HG02588 (cell line): ENCODE measurements around the gene UBN2.
"Not testable (repeated sequence)": the region's sequence is repeated elsewhere in the genome, so short reads cannot be mapped to it uniquely, and the experiment has no call there.

Source experiments
- ATAC-seq: cut with Tn5 transposase; IDR thresholded peaks from one replicate; pipeline ENCODE4 v1.9.1; 2021; ENCODE audit warnings: mild to moderate bottlenecking, moderate library complexity; ENCODE audit not compliant: unreplicated experiment

The UBN2 gene

DNA sequence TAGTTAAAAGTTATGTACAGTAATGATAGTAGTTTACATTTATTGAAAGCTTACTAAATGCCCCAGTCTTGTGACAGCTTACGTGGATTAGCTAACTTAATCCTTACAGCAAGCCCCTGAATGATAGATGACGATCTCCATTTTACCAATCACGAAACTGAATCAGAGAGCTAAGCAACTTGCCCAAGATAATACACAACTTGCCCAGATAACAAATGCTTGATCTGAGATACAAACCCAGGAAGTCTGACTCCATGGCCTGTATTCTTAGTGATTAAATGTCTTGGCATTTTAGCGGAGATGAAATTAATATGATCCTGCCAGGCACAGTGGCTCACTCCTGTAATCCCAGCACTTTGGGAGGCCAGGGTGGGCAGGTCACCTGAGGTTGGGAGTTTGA, 63.2 kb downstream of the UBN2 start:
- ATAC-seq, result no peak

DNA sequence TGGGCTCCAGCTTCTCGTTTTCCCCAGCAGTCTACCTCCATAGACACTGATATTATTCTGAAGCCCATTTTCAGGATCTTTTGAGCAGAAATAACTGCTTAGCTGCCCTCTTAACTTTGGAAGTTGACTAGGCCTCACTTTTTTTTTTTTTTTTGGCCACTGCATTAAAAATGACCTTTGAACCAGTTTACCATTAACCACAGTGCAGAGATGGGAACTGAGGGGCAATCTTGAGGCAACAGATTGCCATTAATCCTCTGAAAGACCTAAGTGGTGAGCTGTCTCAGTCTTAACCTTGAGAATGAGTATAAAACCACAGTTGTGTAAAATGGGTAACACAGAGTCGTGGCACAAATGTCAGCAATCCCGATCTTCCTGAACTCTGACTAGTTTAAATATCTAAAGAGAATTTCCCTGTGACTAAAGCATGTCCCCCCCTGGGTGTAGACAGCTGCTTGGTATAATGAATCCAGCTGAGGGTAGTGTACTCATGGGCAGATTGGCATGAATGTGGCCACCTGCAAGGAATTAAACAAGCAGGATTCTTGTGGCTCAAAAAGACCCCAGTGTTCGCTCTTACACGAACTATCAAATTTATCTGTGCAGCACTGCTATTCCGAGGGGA, 64.0 kb downstream of the UBN2 start:
- no peak for ATAC-seq

DNA sequence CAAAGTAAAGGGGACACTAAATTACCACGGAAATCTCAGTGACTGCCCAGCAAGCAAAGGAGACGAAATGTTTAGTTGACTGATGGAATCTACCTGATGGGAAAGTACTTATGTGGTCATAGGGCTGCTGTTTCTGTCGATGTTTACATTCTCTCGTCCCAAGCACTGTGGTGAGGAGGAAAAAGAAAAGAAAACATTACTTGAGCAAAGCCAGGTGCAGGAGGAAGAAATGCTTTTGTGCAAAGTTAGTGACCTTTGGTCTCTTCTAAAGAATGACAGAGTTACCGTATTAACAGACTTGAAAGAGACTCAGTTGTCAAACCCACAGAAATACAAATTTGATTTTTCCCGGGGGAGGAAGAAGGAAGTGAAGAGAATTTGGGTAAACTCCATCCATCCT, 66.8 kb downstream of the UBN2 start:
- no peak for ATAC-seq

- ATAC-seq, result no peak
These were observed 68.3 kb downstream of the UBN2 start for GRCh38 chr7:139299296-139299695.

DNA sequence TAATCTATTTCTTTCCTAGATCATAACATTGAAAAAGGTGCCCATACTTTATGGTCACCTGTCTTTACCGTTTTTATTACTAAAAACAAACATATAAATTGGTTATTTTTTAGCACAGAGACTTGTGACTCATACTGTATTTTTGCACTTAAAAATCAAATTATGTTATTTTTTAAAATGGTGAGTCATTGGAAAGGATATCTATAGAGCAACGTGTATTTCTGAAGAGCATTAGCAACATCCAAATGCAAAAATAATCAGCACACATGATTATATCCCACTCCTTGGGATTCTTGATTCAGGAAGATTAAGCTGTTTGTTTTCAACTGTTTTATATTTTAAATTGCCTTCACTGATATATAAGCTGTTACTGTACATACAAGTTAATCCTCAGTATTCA, 69.4 kb downstream of the UBN2 start:
- ATAC-seq, result no peak

DNA sequence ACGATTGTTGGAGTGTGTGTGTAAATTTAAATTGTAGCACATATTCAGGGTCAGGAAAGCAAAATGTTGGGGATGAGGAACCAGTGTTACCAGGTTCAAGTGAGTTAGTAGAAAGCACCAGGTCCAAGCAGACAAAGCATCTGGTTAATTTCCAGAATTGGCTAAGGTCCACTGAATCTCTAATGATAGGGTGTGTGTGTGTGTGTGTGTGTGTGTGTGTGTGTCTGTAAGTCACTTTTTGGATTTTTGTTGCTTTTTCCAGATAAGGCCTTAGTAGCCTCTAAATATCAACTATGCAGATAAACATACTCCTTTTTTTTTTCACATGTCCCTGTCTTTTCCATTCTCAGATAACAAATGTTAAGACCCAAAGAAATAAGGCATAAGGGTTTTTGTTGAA, 73.5 kb downstream of the UBN2 start:
- ATAC-seq, result no peak

- no peak for ATAC-seq
These were observed 87.0 kb downstream of the UBN2 start for GRCh38 chr7:139317939-139318505.

GRCh38 chr7:139321071-139321745, 90.2 kb downstream of the UBN2 start:
- ATAC-seq, result no peak

GRCh38 chr7:139324709-139325108, 93.7 kb downstream of the UBN2 start:
- not testable (repeated sequence) for ATAC-seq

DNA sequence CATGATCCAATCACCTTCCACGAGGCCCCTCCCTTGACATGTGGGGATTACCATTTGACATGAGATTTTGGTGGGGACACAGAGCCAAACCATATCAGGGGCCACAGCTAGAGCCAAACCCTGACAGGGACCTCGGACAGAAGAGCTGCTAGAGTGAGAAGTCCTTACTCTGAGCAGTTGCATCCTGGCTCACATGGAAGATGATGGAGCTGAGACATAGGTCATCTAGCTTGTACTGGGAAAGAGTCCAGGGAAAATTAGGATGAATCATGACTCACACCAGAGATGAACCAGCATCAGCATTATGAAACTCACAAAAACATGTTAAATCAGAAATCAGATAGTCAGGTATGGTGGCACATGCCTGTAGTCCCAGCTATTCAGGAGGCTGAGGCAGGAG, 97.3 kb downstream of the UBN2 start:
- ATAC-seq, result no peak

DNA sequence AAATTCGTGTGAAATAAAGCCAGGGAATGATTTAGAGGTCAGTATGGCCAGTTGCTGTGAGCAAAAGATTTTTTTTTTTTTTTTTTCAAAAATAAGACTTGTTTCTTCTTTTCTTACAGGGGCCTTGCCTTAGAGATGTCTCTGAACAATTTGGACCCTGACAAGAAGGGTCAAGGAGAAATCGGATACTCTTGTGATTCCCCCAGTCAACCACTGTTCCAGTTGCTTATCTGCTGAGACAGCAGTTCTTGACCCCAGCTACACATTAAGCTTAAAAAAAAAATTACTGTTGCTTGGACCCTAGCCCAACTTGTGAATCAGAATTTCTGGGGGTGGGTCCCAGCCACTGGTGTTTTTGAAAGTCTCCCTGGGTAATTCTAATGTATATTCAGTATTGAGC, 98.1 kb downstream of the UBN2 start:
- ATAC-seq, result no peak

- ATAC-seq, result no peak
These were observed 99.4 kb downstream of the UBN2 start for GRCh38 chr7:139330333-139331030.

- ATAC-seq, result no peak
These were observed 101.8 kb downstream of the UBN2 start for GRCh38 chr7:139332697-139333359.

GRCh38 chr7:139333443-139333842, 102.4 kb downstream of the UBN2 start:
- not testable (repeated sequence) for ATAC-seq

- ATAC-seq, result no peak
These were observed 103.5 kb downstream of the UBN2 start for GRCh38 chr7:139334399-139335150.

DNA sequence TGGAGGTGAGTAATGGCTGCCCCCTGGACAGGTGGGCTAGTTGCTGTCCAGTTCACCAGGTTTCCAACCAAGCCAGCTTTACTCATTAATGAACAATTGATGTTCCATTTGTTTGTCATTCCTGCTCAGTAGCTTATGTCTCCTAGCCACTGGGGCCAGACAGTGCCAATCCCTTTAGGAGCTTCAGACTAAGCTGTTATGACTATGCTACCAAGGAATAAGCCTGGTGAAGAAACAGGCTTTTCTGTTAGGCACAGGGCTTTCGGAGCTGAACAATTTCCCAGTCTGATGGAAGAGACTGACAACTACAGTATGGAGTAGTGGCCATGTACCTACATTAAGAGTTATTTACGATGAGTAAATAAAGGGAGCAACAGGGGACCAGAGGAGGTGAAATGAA, 108.0 kb downstream of the UBN2 start:
- no peak for ATAC-seq

- no peak for ATAC-seq
These were observed 108.6 kb downstream of the UBN2 start for GRCh38 chr7:139339698-139340036.

DNA sequence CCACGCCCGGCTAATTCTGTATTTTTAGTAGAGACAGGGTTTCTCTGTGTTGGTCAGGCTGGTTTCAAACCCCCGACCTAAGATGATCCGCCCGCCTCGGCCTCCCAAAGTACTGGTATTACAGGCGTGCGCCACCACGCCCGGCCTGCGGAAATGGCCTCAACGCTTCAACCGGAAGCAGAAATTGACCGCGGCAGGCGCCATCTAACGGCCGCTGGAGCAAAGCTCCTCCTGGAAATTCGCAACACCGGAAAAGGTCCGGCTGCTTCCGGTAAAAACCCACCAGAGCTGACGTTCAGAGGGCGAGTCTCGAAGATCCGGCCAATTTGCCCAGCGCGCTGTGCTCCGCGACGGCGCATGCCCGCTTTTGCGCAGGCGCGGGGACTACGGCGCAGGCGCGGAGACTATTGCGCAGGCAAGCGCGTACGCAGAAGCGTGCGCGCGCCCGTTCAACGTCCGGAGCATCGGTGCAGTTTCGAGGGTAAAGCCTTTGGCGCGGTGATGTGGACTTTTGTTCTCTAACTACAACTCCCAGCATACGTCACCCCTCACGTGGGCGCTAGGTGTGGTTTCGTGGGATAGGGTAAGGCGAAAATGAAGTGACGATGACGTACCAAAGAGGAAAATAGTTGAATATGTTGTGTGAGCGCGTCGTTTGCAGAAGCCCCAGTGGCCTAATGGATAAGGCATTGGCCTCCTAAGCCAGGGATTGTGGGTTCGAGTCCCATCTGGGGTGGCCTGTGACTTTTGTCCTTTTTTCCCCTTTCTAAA, 109.2 kb downstream of the UBN2 start:
- peak; percentile 81 for ATAC-seq

- ATAC-seq, result no peak
These were observed 109.7 kb downstream of the UBN2 start for GRCh38 chr7:139340808-139341057.

DNA sequence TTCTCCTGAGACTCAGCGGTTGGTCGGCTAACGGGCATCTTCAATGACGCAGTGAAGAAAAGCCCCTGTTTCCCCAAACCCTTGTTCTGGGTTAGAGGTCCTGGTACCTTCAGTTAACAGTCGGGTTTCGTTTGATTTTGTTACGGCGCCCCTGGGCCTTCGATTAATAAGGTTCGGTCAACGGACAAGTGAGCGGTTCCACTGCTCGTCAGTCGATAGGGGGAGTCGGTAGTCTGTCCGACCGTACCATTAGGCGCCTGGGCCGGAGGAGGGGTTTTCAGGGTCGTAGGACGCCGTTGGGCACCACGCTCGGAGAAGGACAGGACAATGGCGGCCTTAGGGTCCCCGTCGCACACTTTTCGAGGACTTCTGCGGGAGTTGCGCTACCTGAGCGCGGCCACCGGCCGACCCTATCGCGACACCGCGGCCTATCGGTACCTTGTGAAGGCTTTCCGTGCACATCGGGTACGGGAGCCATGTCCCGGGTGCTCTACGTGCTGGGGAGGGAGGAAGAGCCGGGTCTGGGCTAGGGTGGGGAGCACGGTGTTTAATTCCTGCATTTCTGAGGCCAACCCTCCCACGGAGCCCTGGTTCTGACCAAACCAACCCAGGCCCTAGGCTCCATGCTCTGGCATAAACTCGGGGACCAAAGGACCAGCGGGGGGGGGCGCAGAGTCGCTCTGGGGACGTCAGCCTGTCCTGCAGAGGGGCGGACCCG, 110.2 kb downstream of the UBN2 start, which contains the start of gene FMC1:
TSS of gene FMC1 (plus strand) at position 280 of the 718 bp plus-strand sequence. CDS start at position 328, 48 bp downstream.
- peak; percentile 43 for ATAC-seq
